Cerebellar cortex (tissue), 1 donor: ENCODE data around the gene PTBP1.

ENCODE experiments used
- DNase-seq: peaks from one replicate; pipeline ENCODE4 v3.0.0-alpha.2; 2015; ENCODE audit warnings: low spot score

Gene PTBP1

GRCh38 chr19:772730-773436 is 24.4 kb upstream of the PTBP1 start:
- DNase-seq = peak; percentile 58

GRCh38 chr19:776549-776948 is 20.7 kb upstream of the PTBP1 start:
- no peak for DNase-seq

- DNase-seq = peak; percentile 57
These were observed 18.2 kb upstream of the PTBP1 start for GRCh38 chr19:778910-779653.

GRCh38 chr19:780935-781334 is 16.3 kb upstream of the PTBP1 start:
- no peak for DNase-seq

GRCh38 chr19:781800-782184 is 15.5 kb upstream of the PTBP1 start:
- no peak for DNase-seq

GRCh38 chr19:782185-782877 is 14.9 kb upstream of the PTBP1 start:
- DNase-seq = peak; percentile 58

GRCh38 chr19:782878-783668 is 14.2 kb upstream of the PTBP1 start:
- no peak for DNase-seq

- DNase-seq = no peak
These were observed 12.7 kb upstream of the PTBP1 start for GRCh38 chr19:784541-784940.

- no peak for DNase-seq
These were observed 9.7 kb upstream of the PTBP1 start for GRCh38 chr19:787536-787935.

- DNase-seq = no peak
These were observed 8.6 kb upstream of the PTBP1 start for GRCh38 chr19:788686-788982.

GRCh38 chr19:788983-789700 is 8.1 kb upstream of the PTBP1 start:
- peak; percentile 50 for DNase-seq

- no peak for DNase-seq
These were observed 7.6 kb upstream of the PTBP1 start for GRCh38 chr19:789701-790060.

GRCh38 chr19:791007-791566 is 6.2 kb upstream of the PTBP1 start:
- DNase-seq = no peak

GRCh38 chr19:791567-792305 is 5.5 kb upstream of the PTBP1 start:
- no peak for DNase-seq

GRCh38 chr19:792306-792885 is 4.9 kb upstream of the PTBP1 start:
- DNase-seq = no peak

GRCh38 chr19:793806-794205 is 3.4 kb upstream of the PTBP1 start:
- DNase-seq = no peak

- no peak for DNase-seq
These were observed 2.1 kb upstream of the PTBP1 start for GRCh38 chr19:795073-795611.

- no peak for DNase-seq
These were observed 1.3 kb upstream of the PTBP1 start for GRCh38 chr19:795691-796581.
